H9 (cell line): ENCODE results near the gene CDCA3. TPM values are rescaled to one million over a fixed set of nuclear protein-coding genes. Genes with fewer than 3 reads are reported as not detected.

ENCODE experiments used
- DNase-seq: peaks from one replicate; pipeline ENCODE4 v3.0.0-alpha.2; 2017
- H2AFZ ChIP-seq: one replicate; pipeline ENCODE4 v1.6.1; 2013; ENCODE audit warnings: mild to moderate bottlenecking, low read length, control low read depth, moderate library complexity
- H2AK5ac ChIP-seq: 2 replicates; pipeline ENCODE4 v1.6.1; 2013; ENCODE audit warnings: low read length, control low read depth, mixed read lengths; ENCODE audit not compliant: insufficient read length
- H2BK120ac ChIP-seq: one replicate; pipeline ENCODE4 v1.6.1; 2013; ENCODE audit warnings: low read depth, mild to moderate bottlenecking, low read length, control low read depth, inconsistent platforms; ENCODE audit not compliant: poor library complexity, severe bottlenecking
- H2BK12ac ChIP-seq: 2 replicates; pipeline ENCODE4 v1.6.1; 2013; ENCODE audit warnings: low read length, control low read depth, mixed read lengths, low read depth; ENCODE audit not compliant: insufficient read length
- H2BK15ac ChIP-seq: 2 replicates; pipeline ENCODE4 v1.6.1; 2013; ENCODE audit warnings: low read depth, low read length, control low read depth
- H2BK20ac ChIP-seq: one replicate; pipeline ENCODE4 v1.6.1; 2013; ENCODE audit warnings: low read depth, mild to moderate bottlenecking, low read length, control low read depth, inconsistent platforms; ENCODE audit not compliant: poor library complexity, severe bottlenecking
- H2BK5ac ChIP-seq: 2 replicates; pipeline ENCODE4 v1.6.1; 2013; ENCODE audit warnings: low read length, control low read depth, mixed read lengths; ENCODE audit not compliant: insufficient read length
- H3K14ac ChIP-seq: 2 replicates; pipeline ENCODE4 v1.6.1; 2013; ENCODE audit warnings: low read length, control low read depth; ENCODE audit not compliant: insufficient read depth
- H3K18ac ChIP-seq: 2 replicates; pipeline ENCODE4 v1.6.1; 2013; ENCODE audit warnings: low read depth, mild to moderate bottlenecking, mixed read lengths, low read length, control low read depth; ENCODE audit not compliant: insufficient read length
- H3K23ac ChIP-seq: 2 replicates; pipeline ENCODE4 v1.6.1; 2013; ENCODE audit warnings: low read length, control low read depth, mixed read lengths, low read depth; ENCODE audit not compliant: insufficient read length
- H3K23me2 ChIP-seq: 2 replicates; pipeline ENCODE4 v1.6.1; 2013; ENCODE audit warnings: low read depth, mild to moderate bottlenecking, mixed read lengths, low read length, control low read depth; ENCODE audit not compliant: insufficient read length, poor library complexity, severe bottlenecking
- H3K27ac ChIP-seq: 2 replicates; pipeline ENCODE4 v1.5.1; 2013; ENCODE audit warnings: low read length, control low read depth, mixed read lengths, low read depth; ENCODE audit not compliant: insufficient read length
- H3K27me3 ChIP-seq: 2 replicates; pipeline ENCODE4 v1.6.1; 2013; ENCODE audit warnings: low read length, control low read depth, inconsistent platforms; ENCODE audit not compliant: insufficient read depth
- H3K4ac ChIP-seq: 2 replicates; pipeline ENCODE4 v1.6.1; 2013; ENCODE audit warnings: low read depth, mild to moderate bottlenecking, control low read depth, inconsistent platforms, low read length, moderate library complexity
- H3K4me1 ChIP-seq: 2 replicates; pipeline ENCODE4 v1.6.1; 2013; ENCODE audit warnings: low read length, control low read depth, inconsistent platforms; ENCODE audit not compliant: insufficient read depth
- H3K4me2 ChIP-seq: 2 replicates; pipeline ENCODE4 v1.6.1; 2013; ENCODE audit warnings: low read length, control low read depth, mixed read lengths; ENCODE audit not compliant: insufficient read length, insufficient read depth
- H3K56ac ChIP-seq: 2 replicates; pipeline ENCODE4 v1.6.1; 2013; ENCODE audit warnings: low read depth, mild to moderate bottlenecking, mixed read lengths, low read length, control low read depth; ENCODE audit not compliant: insufficient read length
- H3K79me1 ChIP-seq: 2 replicates; pipeline ENCODE4 v1.6.1; 2013; ENCODE audit warnings: low read depth, mild to moderate bottlenecking, moderate library complexity, low read length, control low read depth, inconsistent platforms; ENCODE audit not compliant: insufficient read depth, poor library complexity, severe bottlenecking
- H3K79me2 ChIP-seq: 2 replicates; pipeline ENCODE4 v1.6.1; 2013; ENCODE audit warnings: low read length, control low read depth, inconsistent platforms; ENCODE audit not compliant: insufficient read depth
- H3K9ac ChIP-seq: 2 replicates; pipeline ENCODE4 v1.6.1; 2013; ENCODE audit warnings: low read length, control low read depth, mixed read lengths; ENCODE audit not compliant: insufficient read length; ENCODE audit errors: extremely low read depth
- H3K9me3 ChIP-seq: one replicate; pipeline ENCODE4 v1.6.1; 2013; ENCODE audit warnings: low read depth, low read length, inconsistent platforms; ENCODE audit not compliant: control insufficient read depth
- H3T11ph ChIP-seq: one replicate; pipeline ENCODE4 v1.6.1; 2013; ENCODE audit warnings: mild to moderate bottlenecking, low read length, control low read depth, inconsistent platforms
- H4K20me1 ChIP-seq: one replicate; pipeline ENCODE4 v1.6.1; 2013; ENCODE audit not compliant: control insufficient read depth, insufficient read length, insufficient read depth
- H4K5ac ChIP-seq: 2 replicates; pipeline ENCODE4 v1.6.1; 2013; ENCODE audit warnings: low read depth, mild to moderate bottlenecking, mixed read lengths, low read length, control low read depth; ENCODE audit not compliant: insufficient read length
- H4K8ac ChIP-seq: replicated peaks from 2 replicates; pipeline ENCODE4 v1.6.1; 2013; ENCODE audit warnings: low read length, control low read depth, mixed read lengths, low read depth; ENCODE audit not compliant: insufficient read length
- H4K91ac ChIP-seq: 2 replicates; pipeline ENCODE4 v1.6.1; 2013; ENCODE audit warnings: low read depth, mild to moderate bottlenecking, moderate library complexity, mixed read lengths, low read length, control low read depth; ENCODE audit not compliant: insufficient read length
- H3K27ac Mint-ChIP-seq, 3 experiments: 2 replicates in 2 of 3; 3 replicates in 1 of 3; pipeline ENCODE4 v1.8.0; 2020 to 2021; ENCODE audit warnings: mixed read lengths in 3 of 3, mild to moderate bottlenecking in 1 of 3, moderate library complexity in 1 of 3
- H3K27me3 Mint-ChIP-seq: 2 replicates; pipeline ENCODE4 v1.8.0; 2021; ENCODE audit warnings: low read depth, mild to moderate bottlenecking, moderate library complexity, mixed read lengths
- H3K36me3 Mint-ChIP-seq, 3 experiments: 2 replicates in 2 of 3; 3 replicates in 1 of 3; pipeline ENCODE4 v1.8.0; 2020 to 2021; ENCODE audit warnings: low read depth in 3 of 3, mixed read lengths in 3 of 3; ENCODE audit not compliant: insufficient read depth in 1 of 3
- H3K4me1 Mint-ChIP-seq, 2 experiments: 2 replicates each; pipeline ENCODE4 v1.8.0; 2020; ENCODE audit warnings: mixed read lengths in 2 of 2
- H3K4me3 Mint-ChIP-seq, 2 experiments: 2 replicates in 1 of 2; 3 replicates in 1 of 2; pipeline ENCODE4 v1.8.0; 2020 to 2021; ENCODE audit warnings: mild to moderate bottlenecking in 2 of 2, mixed read lengths in 2 of 2, moderate library complexity in 1 of 2
- H3K9me3 Mint-ChIP-seq, 2 experiments: 2 replicates in 1 of 2; 3 replicates in 1 of 2; pipeline ENCODE4 v1.8.0; 2020; ENCODE audit warnings: mild to moderate bottlenecking in 2 of 2, mixed read lengths in 2 of 2, moderate library complexity in 1 of 2
- WGBS: extraction: QIAGEN DNeasy Blood & Tissue Kit; methylation state at CpG from one replicate; pipeline ENCODE4 v1.1.7; 2013; ENCODE audit warnings: missing lambda C conversion rate, low lambda C conversion rate, mixed read lengths; ENCODE audit not compliant: insufficient read length; ENCODE audit errors: extremely low coverage; 5-methylcytosine and 5-hydroxymethylcytosine counted together
- total RNA-seq: library from RNA; stranded (reverse); gene quantifications from 2 replicates; pipeline ENCODE4 v1.2.1, GENCODE V29; 2021
- TF ChIP-seq, protein P1 (sequence below): fragments of 200-600 bp; sonication (generic); conservative IDR thresholded peaks from 3 replicates; pipeline ENCODE4 v1.8.0; 2021; ENCODE audit warnings: antibody characterized with exemption, mild to moderate bottlenecking

Gene CDCA3
- total RNA-seq, 1 experiment from 2014 or later: 45.1 TPM

DNA sequence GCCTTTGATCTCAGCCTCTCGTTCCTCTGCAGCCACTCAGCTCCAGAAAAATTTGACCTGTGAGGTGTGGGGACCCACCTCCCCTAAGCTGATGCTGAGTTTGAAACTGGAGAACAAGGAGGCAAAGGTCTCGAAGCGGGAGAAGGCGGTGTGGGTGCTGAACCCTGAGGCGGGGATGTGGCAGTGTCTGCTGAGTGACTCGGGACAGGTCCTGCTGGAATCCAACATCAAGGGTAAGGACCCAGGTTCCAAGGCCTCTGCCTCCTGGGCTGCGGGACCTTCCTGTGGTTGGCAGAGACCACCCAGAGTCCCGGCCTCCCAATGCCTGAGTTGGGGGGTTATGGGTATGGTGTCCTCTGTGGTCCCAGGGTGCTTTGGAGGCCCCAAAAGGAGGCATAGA is 34.0 kb downstream of the CDCA3 start:
- Mint-ChIP-seq H3K36me3 (peaks cover 0 to 3% (median 0%) of the 10 kb centered on the region in 3 experiments; a peak in 1 of 7 replicates), H3K27me3 (peaks cover 63% of the 10 kb centered on the region), H3K4me3 (no peak overlapping the region), H3K27ac (no peak overlapping the region), H3K9me3 (peaks cover 0 to 2% of the 10 kb centered on the region in 2 experiments; a peak in 1 of 5 replicates), H3K4me1 (peaks cover 38% of the 10 kb centered on the region in 2 experiments)
- Histone ChIP-seq H3K4me1 (peaks cover 7% of the 10 kb centered on the region; the same call in 1 of the 2 replicates), H4K5ac (no peak overlapping the region), H4K8ac (no peak overlapping the region), H2AFZ (no peak overlapping the region), H3K56ac (no peak overlapping the region), H3K9ac (no peak overlapping the region), H3K4me2 (no peak overlapping the region), H3K23me2 (peaks cover 7% of the 10 kb centered on the region), H3K27ac (no peak overlapping the region), H2BK120ac (no peak overlapping the region), H2BK12ac (no peak overlapping the region), H3T11ph (no peak overlapping the region), H3K79me2 (no peaks in the 10 kb centered on the region), H3K23ac (no peak overlapping the region), H3K27me3 (peaks cover 4% of the 10 kb centered on the region; the same call in 1 of the 2 replicates), H3K18ac (no peak overlapping the region), H2AK5ac (no peak overlapping the region), H4K91ac (no peak overlapping the region), H3K14ac (no peak overlapping the region), H3K4ac (no peak overlapping the region), H2BK20ac (no peak overlapping the region), H3K79me1 (no peaks in the 10 kb centered on the region), H2BK15ac (no peak overlapping the region), H3K9me3 (no peaks in the 10 kb centered on the region), H2BK5ac (no peak overlapping the region), H4K20me1 (no peaks in the 10 kb centered on the region)
- no CpG with 5 or more reads among the region's 8 CpGs for WGBS
- TF ChIP-seq, protein P1, sequence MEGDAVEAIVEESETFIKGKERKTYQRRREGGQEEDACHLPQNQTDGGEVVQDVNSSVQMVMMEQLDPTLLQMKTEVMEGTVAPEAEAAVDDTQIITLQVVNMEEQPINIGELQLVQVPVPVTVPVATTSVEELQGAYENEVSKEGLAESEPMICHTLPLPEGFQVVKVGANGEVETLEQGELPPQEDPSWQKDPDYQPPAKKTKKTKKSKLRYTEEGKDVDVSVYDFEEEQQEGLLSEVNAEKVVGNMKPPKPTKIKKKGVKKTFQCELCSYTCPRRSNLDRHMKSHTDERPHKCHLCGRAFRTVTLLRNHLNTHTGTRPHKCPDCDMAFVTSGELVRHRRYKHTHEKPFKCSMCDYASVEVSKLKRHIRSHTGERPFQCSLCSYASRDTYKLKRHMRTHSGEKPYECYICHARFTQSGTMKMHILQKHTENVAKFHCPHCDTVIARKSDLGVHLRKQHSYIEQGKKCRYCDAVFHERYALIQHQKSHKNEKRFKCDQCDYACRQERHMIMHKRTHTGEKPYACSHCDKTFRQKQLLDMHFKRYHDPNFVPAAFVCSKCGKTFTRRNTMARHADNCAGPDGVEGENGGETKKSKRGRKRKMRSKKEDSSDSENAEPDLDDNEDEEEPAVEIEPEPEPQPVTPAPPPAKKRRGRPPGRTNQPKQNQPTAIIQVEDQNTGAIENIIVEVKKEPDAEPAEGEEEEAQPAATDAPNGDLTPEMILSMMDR: no peak
- no peak for DNase-seq
